H1 (cell line): ENCODE data around the gene PTEN. TPM values are rescaled to one million over a fixed set of nuclear protein-coding genes. Genes with fewer than 3 reads are reported as not detected.

Source experiments
- CEBPB ChIP-seq: IDR thresholded peaks from 2 replicates; pipeline ENCODE4 v1.6.1; 2012; ENCODE audit warnings: low read depth, low read length
- PHF8 ChIP-seq: fragments of 200-600 bp; sonication (generic); conservative IDR thresholded peaks from 2 replicates; pipeline ENCODE4 v1.7.1; 2012; ENCODE audit warnings: low read depth, mild to moderate bottlenecking, inconsistent platforms, low read length, moderate library complexity
- POLR2AphosphoS5 ChIP-seq: IDR thresholded peaks from 2 replicates; pipeline ENCODE4 v1.6.1; 2011; ENCODE audit warnings: low read depth, low read length
- RBBP5 ChIP-seq: IDR thresholded peaks from 2 replicates; pipeline ENCODE4 v1.7.1; 2012; ENCODE audit warnings: low read depth, mild to moderate bottlenecking, inconsistent platforms, low read length, moderate library complexity, borderline replicate concordance
- SAP30 ChIP-seq: fragments of 300-600 bp; sonication (generic); IDR thresholded peaks from 2 replicates; pipeline ENCODE4 v1.7.1; 2012; ENCODE audit warnings: low read length, moderate library complexity, mild to moderate bottlenecking, inconsistent platforms; ENCODE audit not compliant: insufficient read depth, insufficient replicate concordance
- SIN3A ChIP-seq, 2 experiments: IDR thresholded peaks in 1 of 2; conservative IDR thresholded peaks in 1 of 2; 2 replicates each; pipeline ENCODE4 v1.6.1; 2011 to 2012; ENCODE audit warnings: low read length in 2 of 2, improper control_type of control experiment in 1 of 2, low read depth in 1 of 2, mild to moderate bottlenecking in 1 of 2
- SIX5 ChIP-seq: IDR thresholded peaks from 2 replicates; pipeline ENCODE4 v1.6.1; 2011; ENCODE audit warnings: mild to moderate bottlenecking, low read depth, low read length
- SP1 ChIP-seq: IDR thresholded peaks from 2 replicates; pipeline ENCODE4 v1.6.1; 2011; ENCODE audit warnings: low read depth, low read length
- SP2 ChIP-seq: IDR thresholded peaks from 2 replicates; pipeline ENCODE4 v1.6.1; 2012; ENCODE audit warnings: mild to moderate bottlenecking, low read length, inconsistent platforms
- TEAD4 ChIP-seq: IDR thresholded peaks from 2 replicates; pipeline ENCODE4 v1.6.1; 2012; ENCODE audit warnings: low read depth, low read length, inconsistent platforms, mixed read lengths
- polyA plus RNA-seq, 7 experiments: library from polyadenylated mRNA; depleted of rRNA in 3 of 7; stranded (reverse) in 5 of 7; unstranded in 2 of 7; fragments of >200 nt in 5 of 7; fragments of 200-250 nt in 2 of 7; gene quantifications; 1 replicate in 5 of 7; 2 replicates in 1 of 7; 4 replicates in 1 of 7; pipeline versions ENCODE4 v1.2.1 to v1.2.3, GENCODE V29; 2011 to 2013; ENCODE audit warnings: missing spikeins in 2 of 7, mixed read lengths in 2 of 7
- total RNA-seq: library from RNA; stranded (reverse); fragmentation: NEBNext Ultra II Directional; extraction: Animal tissue kit (Norgen Biotek cat#: 25700); gene quantifications from 2 replicates; pipeline ENCODE4 v1.2.1, GENCODE V29; 2021
- TF ChIP-seq, protein P1 (sequence below): fragments of 300-600 bp; sonication (generic); IDR thresholded peaks from 2 replicates; pipeline ENCODE4 v1.7.1; 2012; ENCODE audit warnings: low read length, moderate library complexity, mild to moderate bottlenecking, inconsistent platforms; ENCODE audit not compliant: insufficient replicate concordance

PTEN gene
- total and polyA plus RNA-seq, 2 of the 8 experiments (the other 6 are each of a cell fraction or from before 2014, with no cell fraction given), result 6.3 to 48.7 TPM

DNA sequence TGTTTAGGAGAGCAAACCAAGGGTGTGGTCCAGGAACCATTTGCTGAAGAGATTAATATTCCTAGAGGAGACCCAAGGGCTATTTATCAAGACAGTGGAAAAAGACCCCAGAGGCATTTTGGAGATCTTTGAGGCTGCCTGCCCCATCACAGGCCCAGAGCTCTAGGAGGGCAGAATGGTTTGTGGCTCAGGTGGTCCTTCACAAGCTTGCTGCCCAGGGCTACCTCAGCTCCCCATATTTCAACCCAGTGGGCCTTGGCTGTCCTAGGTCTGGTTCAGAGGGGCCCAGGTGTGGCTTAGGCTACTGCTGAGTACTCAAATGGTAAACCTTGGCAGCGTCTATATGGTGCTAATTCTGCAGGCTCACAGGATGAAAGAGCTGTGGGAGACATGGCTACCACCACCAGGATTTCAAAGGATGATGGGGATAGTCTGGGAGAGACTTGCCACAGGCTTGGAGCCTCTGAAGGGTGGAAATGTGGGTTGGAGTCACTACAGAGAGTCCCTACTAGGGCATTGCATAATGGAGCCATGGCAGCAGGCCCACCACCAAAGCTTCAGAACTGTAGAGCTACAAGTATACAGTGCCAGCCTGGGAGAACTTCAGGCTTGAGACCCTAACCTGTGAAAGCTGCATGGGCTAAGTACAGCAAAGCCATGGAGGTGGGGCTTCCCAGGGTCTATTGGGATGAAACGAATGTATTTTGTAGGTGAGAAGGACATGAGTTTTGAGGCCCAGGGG lies 24.3 kb downstream of the PTEN start (continued):
- TF ChIP-seq, protein P1, sequence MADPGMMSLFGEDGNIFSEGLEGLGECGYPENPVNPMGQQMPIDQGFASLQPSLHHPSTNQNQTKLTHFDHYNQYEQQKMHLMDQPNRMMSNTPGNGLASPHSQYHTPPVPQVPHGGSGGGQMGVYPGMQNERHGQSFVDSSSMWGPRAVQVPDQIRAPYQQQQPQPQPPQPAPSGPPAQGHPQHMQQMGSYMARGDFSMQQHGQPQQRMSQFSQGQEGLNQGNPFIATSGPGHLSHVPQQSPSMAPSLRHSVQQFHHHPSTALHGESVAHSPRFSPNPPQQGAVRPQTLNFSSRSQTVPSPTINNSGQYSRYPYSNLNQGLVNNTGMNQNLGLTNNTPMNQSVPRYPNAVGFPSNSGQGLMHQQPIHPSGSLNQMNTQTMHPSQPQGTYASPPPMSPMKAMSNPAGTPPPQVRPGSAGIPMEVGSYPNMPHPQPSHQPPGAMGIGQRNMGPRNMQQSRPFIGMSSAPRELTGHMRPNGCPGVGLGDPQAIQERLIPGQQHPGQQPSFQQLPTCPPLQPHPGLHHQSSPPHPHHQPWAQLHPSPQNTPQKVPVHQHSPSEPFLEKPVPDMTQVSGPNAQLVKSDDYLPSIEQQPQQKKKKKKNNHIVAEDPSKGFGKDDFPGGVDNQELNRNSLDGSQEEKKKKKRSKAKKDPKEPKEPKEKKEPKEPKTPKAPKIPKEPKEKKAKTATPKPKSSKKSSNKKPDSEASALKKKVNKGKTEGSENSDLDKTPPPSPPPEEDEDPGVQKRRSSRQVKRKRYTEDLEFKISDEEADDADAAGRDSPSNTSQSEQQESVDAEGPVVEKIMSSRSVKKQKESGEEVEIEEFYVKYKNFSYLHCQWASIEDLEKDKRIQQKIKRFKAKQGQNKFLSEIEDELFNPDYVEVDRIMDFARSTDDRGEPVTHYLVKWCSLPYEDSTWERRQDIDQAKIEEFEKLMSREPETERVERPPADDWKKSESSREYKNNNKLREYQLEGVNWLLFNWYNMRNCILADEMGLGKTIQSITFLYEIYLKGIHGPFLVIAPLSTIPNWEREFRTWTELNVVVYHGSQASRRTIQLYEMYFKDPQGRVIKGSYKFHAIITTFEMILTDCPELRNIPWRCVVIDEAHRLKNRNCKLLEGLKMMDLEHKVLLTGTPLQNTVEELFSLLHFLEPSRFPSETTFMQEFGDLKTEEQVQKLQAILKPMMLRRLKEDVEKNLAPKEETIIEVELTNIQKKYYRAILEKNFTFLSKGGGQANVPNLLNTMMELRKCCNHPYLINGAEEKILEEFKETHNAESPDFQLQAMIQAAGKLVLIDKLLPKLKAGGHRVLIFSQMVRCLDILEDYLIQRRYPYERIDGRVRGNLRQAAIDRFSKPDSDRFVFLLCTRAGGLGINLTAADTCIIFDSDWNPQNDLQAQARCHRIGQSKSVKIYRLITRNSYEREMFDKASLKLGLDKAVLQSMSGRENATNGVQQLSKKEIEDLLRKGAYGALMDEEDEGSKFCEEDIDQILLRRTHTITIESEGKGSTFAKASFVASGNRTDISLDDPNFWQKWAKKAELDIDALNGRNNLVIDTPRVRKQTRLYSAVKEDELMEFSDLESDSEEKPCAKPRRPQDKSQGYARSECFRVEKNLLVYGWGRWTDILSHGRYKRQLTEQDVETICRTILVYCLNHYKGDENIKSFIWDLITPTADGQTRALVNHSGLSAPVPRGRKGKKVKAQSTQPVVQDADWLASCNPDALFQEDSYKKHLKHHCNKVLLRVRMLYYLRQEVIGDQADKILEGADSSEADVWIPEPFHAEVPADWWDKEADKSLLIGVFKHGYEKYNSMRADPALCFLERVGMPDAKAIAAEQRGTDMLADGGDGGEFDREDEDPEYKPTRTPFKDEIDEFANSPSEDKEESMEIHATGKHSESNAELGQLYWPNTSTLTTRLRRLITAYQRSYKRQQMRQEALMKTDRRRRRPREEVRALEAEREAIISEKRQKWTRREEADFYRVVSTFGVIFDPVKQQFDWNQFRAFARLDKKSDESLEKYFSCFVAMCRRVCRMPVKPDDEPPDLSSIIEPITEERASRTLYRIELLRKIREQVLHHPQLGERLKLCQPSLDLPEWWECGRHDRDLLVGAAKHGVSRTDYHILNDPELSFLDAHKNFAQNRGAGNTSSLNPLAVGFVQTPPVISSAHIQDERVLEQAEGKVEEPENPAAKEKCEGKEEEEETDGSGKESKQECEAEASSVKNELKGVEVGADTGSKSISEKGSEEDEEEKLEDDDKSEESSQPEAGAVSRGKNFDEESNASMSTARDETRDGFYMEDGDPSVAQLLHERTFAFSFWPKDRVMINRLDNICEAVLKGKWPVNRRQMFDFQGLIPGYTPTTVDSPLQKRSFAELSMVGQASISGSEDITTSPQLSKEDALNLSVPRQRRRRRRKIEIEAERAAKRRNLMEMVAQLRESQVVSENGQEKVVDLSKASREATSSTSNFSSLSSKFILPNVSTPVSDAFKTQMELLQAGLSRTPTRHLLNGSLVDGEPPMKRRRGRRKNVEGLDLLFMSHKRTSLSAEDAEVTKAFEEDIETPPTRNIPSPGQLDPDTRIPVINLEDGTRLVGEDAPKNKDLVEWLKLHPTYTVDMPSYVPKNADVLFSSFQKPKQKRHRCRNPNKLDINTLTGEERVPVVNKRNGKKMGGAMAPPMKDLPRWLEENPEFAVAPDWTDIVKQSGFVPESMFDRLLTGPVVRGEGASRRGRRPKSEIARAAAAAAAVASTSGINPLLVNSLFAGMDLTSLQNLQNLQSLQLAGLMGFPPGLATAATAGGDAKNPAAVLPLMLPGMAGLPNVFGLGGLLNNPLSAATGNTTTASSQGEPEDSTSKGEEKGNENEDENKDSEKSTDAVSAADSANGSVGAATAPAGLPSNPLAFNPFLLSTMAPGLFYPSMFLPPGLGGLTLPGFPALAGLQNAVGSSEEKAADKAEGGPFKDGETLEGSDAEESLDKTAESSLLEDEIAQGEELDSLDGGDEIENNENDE, result no peak
- no peak for TF ChIP-seq SAP30
- TF ChIP-seq SP1, result no peak
- no peak for TF ChIP-seq TEAD4
- no peak for TF ChIP-seq POLR2AphosphoS5
- no peak for TF ChIP-seq PHF8
- no peak for TF ChIP-seq SIX5
- no peak for TF ChIP-seq SP2
- no peak for TF ChIP-seq CEBPB
- no peak for TF ChIP-seq SIN3A (conservative IDR thresholded peaks at IDR 0.05 in 1 of 2, IDR thresholded peaks at IDR 0.05 in 1 of 2; ENCODE audit: low read depth in 1 of 2, low read length in 2 of 2)
- TF ChIP-seq RBBP5, result no peak
